Left lung (tissue), 10 donors: ENCODE results near the gene WWOX. TPM values are rescaled to one million over a fixed set of nuclear protein-coding genes. Genes with fewer than 3 reads are reported as not detected.

Experiments used
- ATAC-seq: fragments of 200-7000 bp; cut with Tn5 transposase; one replicate; pipeline ENCODE4 v1.9.1; 2020; ENCODE audit warnings: moderate library complexity
- DNase-seq, 4 donors: peaks; one replicate each; pipeline ENCODE4 v3.0.0-alpha.2; 2013 to 2020
- H3K27ac ChIP-seq, 2 donors: fragments of 200-600 bp; sonication (generic) in 1 of 2; one replicate each; pipeline versions ENCODE4 v1.5.0 to v1.8.0; 2020 to 2021
- H3K27me3 ChIP-seq, 2 donors: fragments of 200-600 bp; sonication (generic) in 1 of 2; one replicate each; pipeline versions ENCODE4 v1.5.0 to v1.8.0; 2020 to 2021
- H3K36me3 ChIP-seq, 2 donors: fragments of 200-600 bp; sonication (generic) in 1 of 2; one replicate each; pipeline versions ENCODE4 v1.5.0 to v1.8.0; 2020 to 2021
- H3K4me1 ChIP-seq, 2 donors: fragments of 200-600 bp; one replicate each; pipeline ENCODE4 v1.8.0; 2021
- H3K4me3 ChIP-seq, 2 donors: fragments of 200-600 bp; sonication (generic) in 1 of 2; one replicate each; pipeline versions ENCODE4 v1.5.0 to v1.8.0; 2020 to 2021; ENCODE audit warnings: mild to moderate bottlenecking in 1 of 2
- H3K9me3 ChIP-seq, 2 donors: fragments of 200-600 bp; sonication (generic) in 1 of 2; one replicate each; pipeline versions ENCODE4 v1.5.0 to v1.8.0; 2020 to 2021
- intact Hi-C, 2 donors: fragments of 100-400 bp; cut with DNase I; formaldehyde crosslinking; loops; one replicate each; pipeline versions ENCODE4 v1.11.2 to v1.14.2; 2022
- polyA plus RNA-seq, 6 donors: library from polyadenylated mRNA; unstranded; fragments of 120-200 nt; gene quantifications; one replicate each; pipeline ENCODE4 v1.2.1, GENCODE V29; 2013; ENCODE audit not compliant: insufficient read length in 6 of 6
- total RNA-seq, 2 donors: library from RNA; stranded (reverse); fragmentation: NEBNext Ultra II Directional; extraction: Animal tissue kit (Norgen Biotek cat#: 25700); gene quantifications; one replicate each; pipeline ENCODE4 v1.2.1, GENCODE V29; 2021
- TF ChIP-seq, protein P1 (sequence below), 2 donors: fragments of 200-600 bp; sonication (generic) in 1 of 2; IDR thresholded peaks; one replicate each; pipeline versions ENCODE4 v1.5.0 to v1.8.0; 2021; ENCODE audit warnings: antibody characterized with exemption in 2 of 2
- donor health status: DM: no; HTN: yes; CAD: no.
- donor health status: DM: no; HTN: no; CAD: no.

WWOX gene
- total and polyA plus RNA-seq, 8 donors = 17.2 to 40.3 (median 30.8) TPM

GRCh38 chr16:78660795-78661194, 561.3 kb downstream of the WWOX start:
- H3K4me3 ChIP-seq = no peak overlapping the region
- no peaks in the 10 kb centered on the region for H3K4me1 ChIP-seq
- H3K36me3 ChIP-seq = no peaks in the 10 kb centered on the region
- no peak for ATAC-seq
- H3K27me3 ChIP-seq = no peaks in the 10 kb centered on the region
- TF ChIP-seq, protein P1, sequence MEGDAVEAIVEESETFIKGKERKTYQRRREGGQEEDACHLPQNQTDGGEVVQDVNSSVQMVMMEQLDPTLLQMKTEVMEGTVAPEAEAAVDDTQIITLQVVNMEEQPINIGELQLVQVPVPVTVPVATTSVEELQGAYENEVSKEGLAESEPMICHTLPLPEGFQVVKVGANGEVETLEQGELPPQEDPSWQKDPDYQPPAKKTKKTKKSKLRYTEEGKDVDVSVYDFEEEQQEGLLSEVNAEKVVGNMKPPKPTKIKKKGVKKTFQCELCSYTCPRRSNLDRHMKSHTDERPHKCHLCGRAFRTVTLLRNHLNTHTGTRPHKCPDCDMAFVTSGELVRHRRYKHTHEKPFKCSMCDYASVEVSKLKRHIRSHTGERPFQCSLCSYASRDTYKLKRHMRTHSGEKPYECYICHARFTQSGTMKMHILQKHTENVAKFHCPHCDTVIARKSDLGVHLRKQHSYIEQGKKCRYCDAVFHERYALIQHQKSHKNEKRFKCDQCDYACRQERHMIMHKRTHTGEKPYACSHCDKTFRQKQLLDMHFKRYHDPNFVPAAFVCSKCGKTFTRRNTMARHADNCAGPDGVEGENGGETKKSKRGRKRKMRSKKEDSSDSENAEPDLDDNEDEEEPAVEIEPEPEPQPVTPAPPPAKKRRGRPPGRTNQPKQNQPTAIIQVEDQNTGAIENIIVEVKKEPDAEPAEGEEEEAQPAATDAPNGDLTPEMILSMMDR (IDR thresholded peaks at IDR 0.05) = no peak
- intact Hi-C loops = no loop called here
- H3K27ac ChIP-seq = no peak overlapping the region
- DNase-seq = no peak
- no peaks in the 10 kb centered on the region for H3K9me3 ChIP-seq

- H3K27ac ChIP-seq = no peak overlapping the region
- ATAC-seq (no peak), DNase-seq (no peak)
- no peaks in the 10 kb centered on the region for H3K36me3 ChIP-seq
- H3K4me3 ChIP-seq = no peak overlapping the region
- H3K27me3 ChIP-seq = no peaks in the 10 kb centered on the region
- intact Hi-C loops = no loop called here
- no peaks in the 10 kb centered on the region for H3K4me1 ChIP-seq
- H3K9me3 ChIP-seq = no peaks in the 10 kb centered on the region
- TF ChIP-seq, protein P1 (IDR thresholded peaks at IDR 0.05) = no peak
Observed at GRCh38 chr16:78663690-78664089, 564.2 kb downstream of the WWOX start.

- no peaks in the 10 kb centered on the region for H3K36me3 ChIP-seq
- no peaks in the 10 kb centered on the region for H3K27me3 ChIP-seq
- no peaks in the 10 kb centered on the region for H3K4me1 ChIP-seq
- no peak overlapping the region for H3K27ac ChIP-seq
- intact Hi-C loops = no loop called here
- ATAC-seq (no peak), DNase-seq (no peak)
- H3K4me3 ChIP-seq = no peak overlapping the region
- TF ChIP-seq, protein P1 (IDR thresholded peaks at IDR 0.05) = no peak
- H3K9me3 ChIP-seq = no peaks in the 10 kb centered on the region
Observed at GRCh38 chr16:78664811-78665772, 565.6 kb downstream of the WWOX start.

GRCh38 chr16:78666318-78666717, 566.9 kb downstream of the WWOX start:
- H3K4me3 ChIP-seq = no peak overlapping the region
- TF ChIP-seq, protein P1 (IDR thresholded peaks at IDR 0.05) = no peak
- H3K27me3 ChIP-seq = no peaks in the 10 kb centered on the region
- H3K36me3 ChIP-seq = no peaks in the 10 kb centered on the region
- no peaks in the 10 kb centered on the region for H3K4me1 ChIP-seq
- no peaks in the 10 kb centered on the region for H3K9me3 ChIP-seq
- intact Hi-C loops = no loop called here
- H3K27ac ChIP-seq = no peak overlapping the region
- no peak for DNase-seq
- ATAC-seq = no peak

GRCh38 chr16:78667675-78668074, 568.2 kb downstream of the WWOX start:
- Histone ChIP-seq H3K36me3 (no peaks in the 10 kb centered on the region), H3K27me3 (no peaks in the 10 kb centered on the region), H3K9me3 (no peaks in the 10 kb centered on the region), H3K27ac (no peak overlapping the region), H3K4me3 (no peak overlapping the region), H3K4me1 (no peaks in the 10 kb centered on the region)
- intact Hi-C loops = no loop called here
- DNase-seq (no peak), ATAC-seq (no peak)
- TF ChIP-seq, protein P1 (IDR thresholded peaks at IDR 0.05) = no peak
